ENCODE data around the gene MDN1.

The MDN1 gene

GRCh38 chr6:89599727-89600126, 219.9 kb downstream of the MDN1 start:
- no peak for DNase-seq (ENCODE audit: low read depth, low spot score)

- no peak for DNase-seq (ENCODE audit: low read depth, low spot score)
These were observed 221.6 kb downstream of the MDN1 start for GRCh38 chr6:89597988-89598387.

- no peak for DNase-seq (ENCODE audit: low read depth, low spot score)
These were observed 222.2 kb downstream of the MDN1 start for GRCh38 chr6:89597372-89597771.

GRCh38 chr6:89596484-89596883, 223.1 kb downstream of the MDN1 start:
- DNase-seq (ENCODE audit: low read depth, low spot score): no peak

GRCh38 chr6:89596056-89596455, 223.5 kb downstream of the MDN1 start:
- no peak for DNase-seq (ENCODE audit: low read depth, low spot score)
